ENCODE data around the gene IGBP1.
"Not testable (repeated sequence)": the region's sequence is repeated elsewhere in the genome, so short reads cannot be mapped to it uniquely, and the experiment has no call there.

IGBP1 gene

DNA sequence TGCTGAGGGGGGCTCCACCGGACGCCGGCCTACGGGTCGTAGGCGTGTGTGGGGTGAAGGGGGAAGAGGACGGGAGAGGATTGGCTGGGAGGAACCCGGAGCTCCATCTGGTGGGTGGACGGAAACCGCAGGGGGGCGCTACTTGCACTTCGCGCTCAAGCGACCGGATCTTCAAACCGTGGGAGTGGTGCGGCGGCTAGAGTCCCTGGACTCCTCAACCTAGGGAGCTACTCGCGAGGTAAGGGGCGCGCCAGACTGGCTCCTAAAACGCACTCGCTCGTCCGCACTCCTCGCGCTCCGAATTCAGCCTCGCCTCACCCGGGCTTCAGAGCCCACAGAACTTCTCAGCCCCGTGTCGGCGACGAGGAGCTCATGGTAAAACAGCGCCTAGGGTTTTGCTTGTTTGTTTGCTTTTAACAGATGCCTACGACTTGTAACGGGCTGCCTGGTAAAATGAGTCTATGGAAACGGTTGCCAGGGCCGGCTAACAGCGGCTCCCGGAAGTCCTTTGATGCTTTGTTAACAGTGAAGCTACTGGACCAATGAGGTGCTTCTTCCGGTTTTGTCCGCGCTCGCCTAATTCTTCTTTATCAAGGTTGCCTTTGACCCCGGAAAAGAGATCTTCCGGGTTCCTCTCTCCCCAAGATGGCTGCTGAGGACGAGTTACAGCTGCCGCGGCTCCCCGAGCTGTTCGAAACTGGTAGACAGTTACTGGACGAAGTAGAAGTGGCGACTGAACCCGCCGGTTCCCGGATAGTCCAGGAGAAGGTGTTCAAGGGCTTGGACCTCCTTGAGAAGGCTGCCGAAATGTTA is at the start of gene IGBP1:
Gene IGBP1, plus strand, starts transcription at position 145 of the 813 bp plus-strand sequence. Its CDS starts 501 bp downstream, at position 646.
- peak; percentile 95 for DNase-seq

- DNase-seq = peak; percentile 29
Observed at GRCh38 chrX:70084592-70085240, 48.5 kb upstream of the IGBP1 start.

- DNase-seq = peak; percentile 90
Observed at GRCh38 chrX:70087857-70088630, 45.2 kb upstream of the IGBP1 start.

DNA sequence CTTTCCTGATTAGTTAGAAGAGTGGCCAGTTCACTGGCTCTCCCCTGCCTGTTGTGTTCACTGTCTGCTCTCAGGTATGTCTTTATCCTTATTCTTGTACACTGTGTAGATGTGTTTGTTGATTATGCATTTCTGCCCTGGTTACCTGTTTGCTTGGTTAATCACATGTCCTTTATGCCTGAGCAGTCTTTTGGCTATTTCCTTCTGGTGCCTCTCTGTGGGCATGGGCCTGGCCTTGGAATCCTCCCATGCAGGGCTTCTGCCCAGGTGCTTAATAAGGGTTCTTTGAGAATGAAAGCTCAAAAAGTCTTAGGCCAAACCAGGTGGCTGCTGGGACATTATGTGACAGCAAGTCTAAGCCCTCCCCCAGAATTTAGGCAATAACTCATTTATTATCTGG is 44.5 kb upstream of the IGBP1 start:
- no peak for DNase-seq

- no peak for DNase-seq
Observed at GRCh38 chrX:70089604-70090297, 43.5 kb upstream of the IGBP1 start.

DNA sequence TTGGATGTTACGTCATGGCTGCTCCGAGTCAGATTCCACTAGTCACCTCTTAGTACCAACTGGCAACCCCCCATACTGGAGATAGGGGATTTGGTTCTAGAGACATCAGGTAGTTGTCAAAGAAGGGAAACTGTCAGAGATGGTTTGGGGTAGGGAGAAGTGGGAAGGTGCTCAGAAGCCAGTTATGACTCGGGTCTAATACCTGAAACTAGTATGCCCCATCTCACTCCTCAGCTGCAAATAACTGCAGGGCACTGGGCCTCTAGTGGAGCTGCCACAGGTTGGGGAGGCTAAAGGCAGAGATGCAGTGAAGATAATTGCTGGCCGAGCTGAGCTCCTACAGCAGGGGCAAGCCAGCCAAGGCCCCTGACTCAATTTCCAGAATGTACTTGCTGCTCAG is 41.0 kb upstream of the IGBP1 start:
- no peak for DNase-seq

- peak; percentile 67 for DNase-seq
Observed at GRCh38 chrX:70096052-70096451, 37.2 kb upstream of the IGBP1 start.

DNA sequence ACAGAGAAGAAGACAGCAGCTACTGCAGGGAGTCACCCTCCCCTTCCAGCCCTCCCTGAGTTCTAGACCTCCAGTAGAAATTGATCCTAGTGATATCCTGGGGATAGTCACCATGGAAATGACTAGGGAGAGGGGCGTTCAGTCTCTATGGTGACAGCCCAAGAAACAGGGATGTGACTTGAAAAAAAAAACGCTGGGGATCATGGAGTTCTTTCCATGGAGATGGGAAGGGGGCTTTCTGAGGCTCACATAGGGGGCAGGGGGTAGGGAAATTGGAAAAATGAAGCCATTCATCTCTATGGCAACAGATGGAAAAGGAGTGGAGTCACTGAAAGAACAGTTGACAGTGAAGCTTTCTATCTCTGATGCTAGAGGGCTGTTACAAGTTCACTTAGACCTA is 28.0 kb upstream of the IGBP1 start:
- no peak for DNase-seq

- not testable (repeated sequence) for DNase-seq
Observed at GRCh38 chrX:70111436-70112026, 21.7 kb upstream of the IGBP1 start.

- no peak for DNase-seq
Observed at GRCh38 chrX:70117738-70118137, 15.5 kb upstream of the IGBP1 start.

DNA sequence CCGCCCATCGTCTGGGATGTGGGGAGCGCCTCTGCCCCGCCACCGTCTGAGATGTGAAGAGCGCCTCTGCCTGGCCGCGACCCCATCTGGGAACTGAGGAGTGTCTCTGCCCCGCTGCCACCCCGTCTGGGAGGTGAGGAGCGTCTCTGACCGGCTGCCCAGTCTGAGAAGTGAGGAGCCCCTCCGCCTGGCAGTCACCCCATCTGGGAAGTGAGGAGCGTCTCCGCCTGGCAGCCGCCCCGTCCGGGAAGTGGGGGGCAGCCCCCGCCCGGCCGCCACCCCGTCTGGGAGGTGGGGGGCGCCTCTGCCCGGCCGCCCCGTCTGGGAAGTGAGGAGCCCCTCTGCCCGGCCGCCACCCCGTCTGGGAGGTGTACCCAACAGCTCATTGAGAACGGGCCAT is 10.2 kb upstream of the IGBP1 start:
- DNase-seq = not testable (repeated sequence)

- no peak for DNase-seq
Observed at GRCh38 chrX:70124678-70125077, 8.6 kb upstream of the IGBP1 start.

- peak; percentile 22 for DNase-seq
Observed at GRCh38 chrX:70128071-70128470, 5.2 kb upstream of the IGBP1 start.

DNA sequence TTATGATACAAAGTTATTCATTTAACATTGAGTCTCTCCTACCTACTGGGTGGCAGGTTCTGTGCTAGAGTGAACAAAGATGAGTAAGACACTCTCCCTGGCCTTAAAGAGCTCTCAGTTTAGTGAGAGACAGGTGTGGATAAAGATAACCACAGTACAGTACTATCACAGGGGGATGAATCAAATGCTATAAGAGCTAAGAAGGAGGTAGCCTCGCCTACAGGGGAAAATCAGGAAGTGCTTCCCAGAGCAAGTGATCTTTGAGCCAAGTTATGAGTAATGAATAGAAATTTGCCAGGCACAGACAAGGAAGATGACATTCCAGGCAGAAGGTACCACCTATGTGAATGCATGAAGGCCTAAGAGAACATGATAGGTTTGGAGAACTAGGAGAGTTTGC is 3.4 kb upstream of the IGBP1 start:
- no peak for DNase-seq

- no peak for DNase-seq
Observed at GRCh38 chrX:70132224-70132623, 1.0 kb upstream of the IGBP1 start.

- DNase-seq = no peak
Observed at GRCh38 chrX:70132877-70133302, 357 bp upstream of the IGBP1 start.

- peak; percentile 48 for DNase-seq
Observed at GRCh38 chrX:70134116-70134477, 850 bp downstream of the IGBP1 start.

- DNase-seq = no peak
Observed at GRCh38 chrX:70138622-70139021, 5.4 kb downstream of the IGBP1 start.

DNA sequence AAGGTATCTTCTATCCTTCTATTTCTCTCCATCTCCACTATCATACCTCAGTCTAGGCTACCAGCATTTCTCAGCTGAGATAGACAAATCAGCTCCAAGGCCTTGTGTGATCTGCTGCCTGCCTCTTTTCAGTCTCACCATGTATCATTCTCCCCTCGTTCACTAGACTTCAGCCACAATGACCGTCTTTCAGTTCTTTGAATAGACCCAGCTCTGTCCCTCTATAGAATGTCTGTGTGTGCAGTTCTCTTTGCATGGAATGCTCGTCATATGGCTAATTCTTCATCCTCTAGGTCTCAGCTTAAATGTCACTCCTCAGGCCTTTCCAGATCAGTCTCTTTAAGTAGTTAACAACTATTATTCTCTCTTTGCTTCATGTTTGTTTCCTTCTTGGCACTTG is 6.5 kb downstream of the IGBP1 start:
- DNase-seq = no peak

GRCh38 chrX:70141373-70141772 is 8.1 kb downstream of the IGBP1 start:
- peak; percentile 96 for DNase-seq

GRCh38 chrX:70166601-70167590 is 33.6 kb downstream of the IGBP1 start:
- peak; percentile 69 for DNase-seq

Measured in NCI-H82 (cell line).